CD4-positive, alpha-beta T cell treated with Interleukin-15 for 1 hour (primary cell): ENCODE results near the gene EPOP.
"Not testable (repeated sequence)": the region's sequence is repeated elsewhere in the genome, so short reads cannot be mapped to it uniquely, and the experiment has no call there.

Source experiments
- DNase-seq: peaks from one replicate; pipeline ENCODE4 v3.0.0-alpha.2; 2020

The EPOP gene

DNA sequence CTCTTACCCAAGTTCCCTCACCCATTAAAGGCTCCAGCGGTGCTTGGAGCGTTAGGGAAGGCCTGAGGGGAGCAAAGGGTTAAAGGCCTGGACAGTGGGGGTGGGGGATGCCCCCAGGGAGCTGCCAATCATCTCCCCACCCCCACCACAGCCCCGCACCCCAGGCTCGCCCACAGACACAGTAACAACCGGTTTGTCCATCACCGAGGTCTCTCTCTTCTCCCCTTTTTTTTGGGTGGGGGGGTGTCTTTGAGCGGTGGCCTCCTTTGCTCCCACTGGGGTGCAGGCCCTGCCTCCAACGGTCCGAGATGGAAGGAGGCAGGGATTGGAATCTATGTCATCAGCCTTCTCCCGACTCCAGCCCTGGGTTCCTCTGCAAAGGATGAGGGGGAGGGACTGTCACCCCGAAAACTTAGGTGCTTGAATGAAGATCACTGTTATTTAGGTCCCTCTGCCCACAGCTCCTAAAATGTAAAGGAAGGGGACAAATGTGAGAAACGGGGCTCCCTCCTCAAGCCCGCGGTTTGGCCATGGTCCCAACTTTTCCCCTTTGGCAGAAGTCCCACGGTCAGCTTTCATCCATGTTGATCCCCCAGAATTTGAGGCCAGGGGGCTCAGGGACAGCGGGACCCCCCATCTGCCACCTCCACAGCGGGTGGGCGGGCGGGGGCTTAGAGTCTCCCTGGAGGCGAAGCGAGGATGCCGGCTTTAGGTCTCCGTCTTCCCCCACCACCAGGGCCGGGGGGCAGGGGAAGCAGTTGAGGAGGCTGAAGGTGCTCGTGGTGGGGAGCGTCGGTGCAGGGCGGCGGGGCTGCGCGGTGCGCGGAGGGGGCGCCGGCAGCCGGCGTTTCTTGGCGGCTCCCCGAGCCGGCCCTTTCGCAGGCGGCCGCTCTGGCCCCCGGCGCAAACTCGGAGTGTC lies 1.7 kb downstream of the EPOP start:
- DNase-seq: no peak

GRCh38 chr17:38671939-38672720 lies 2.6 kb downstream of the EPOP start:
- no peak for DNase-seq

DNA sequence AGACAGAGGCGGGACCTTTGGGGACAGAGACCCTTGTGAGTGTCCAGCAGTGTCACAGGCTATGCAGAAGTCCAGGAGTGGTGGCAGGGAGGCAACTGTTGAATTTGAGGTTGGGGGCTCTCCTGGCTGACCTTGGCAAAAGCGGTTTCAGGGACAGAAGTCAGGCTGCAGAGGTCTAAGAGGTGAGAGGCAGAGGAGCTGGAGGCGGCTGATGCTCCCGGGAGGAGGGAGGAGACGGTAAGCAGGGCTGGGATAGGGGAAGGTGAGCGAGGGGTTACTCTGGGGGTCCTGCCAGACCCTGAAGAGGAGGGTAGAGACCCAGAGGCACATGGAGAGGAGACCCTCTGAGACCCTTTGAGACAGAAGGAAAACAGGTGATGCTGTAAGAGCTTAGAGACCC lies 5.2 kb downstream of the EPOP start:
- DNase-seq: no peak

- DNase-seq: no peak
These were observed 7.0 kb downstream of the EPOP start for GRCh38 chr17:38667787-38668122.

DNA sequence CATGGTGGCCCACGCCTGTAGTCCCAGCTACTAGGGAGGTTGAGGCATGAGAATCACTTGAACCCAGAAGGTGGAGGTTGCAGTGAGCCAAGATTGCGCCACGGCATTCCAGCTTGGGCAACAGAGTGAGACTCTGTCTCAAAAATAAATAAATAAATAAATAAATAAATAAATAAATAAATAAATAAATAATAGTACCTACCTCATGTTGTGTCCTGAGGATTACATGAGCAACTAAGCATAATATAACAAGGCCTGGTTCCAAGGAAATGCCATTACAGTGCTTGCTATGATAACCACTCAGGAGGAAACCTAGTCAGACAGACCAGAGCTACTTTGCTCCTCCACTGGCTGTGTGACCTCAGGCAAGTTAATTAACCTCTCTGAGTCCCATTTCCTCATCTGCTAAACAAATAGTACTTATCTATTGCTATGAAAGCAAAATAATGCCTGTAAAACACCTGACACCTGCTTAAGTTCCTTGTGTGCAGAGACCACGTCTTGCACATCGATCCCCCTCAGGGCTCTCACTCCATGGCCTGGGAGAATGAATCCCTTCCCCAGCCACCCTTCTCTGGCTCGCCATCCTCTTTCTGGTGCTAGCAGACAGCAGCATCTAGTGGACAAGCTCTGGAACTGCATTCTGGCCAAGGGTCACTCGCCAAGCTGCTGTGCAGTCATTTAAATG lies 7.5 kb downstream of the EPOP start:
- DNase-seq: peak; percentile 64

DNA sequence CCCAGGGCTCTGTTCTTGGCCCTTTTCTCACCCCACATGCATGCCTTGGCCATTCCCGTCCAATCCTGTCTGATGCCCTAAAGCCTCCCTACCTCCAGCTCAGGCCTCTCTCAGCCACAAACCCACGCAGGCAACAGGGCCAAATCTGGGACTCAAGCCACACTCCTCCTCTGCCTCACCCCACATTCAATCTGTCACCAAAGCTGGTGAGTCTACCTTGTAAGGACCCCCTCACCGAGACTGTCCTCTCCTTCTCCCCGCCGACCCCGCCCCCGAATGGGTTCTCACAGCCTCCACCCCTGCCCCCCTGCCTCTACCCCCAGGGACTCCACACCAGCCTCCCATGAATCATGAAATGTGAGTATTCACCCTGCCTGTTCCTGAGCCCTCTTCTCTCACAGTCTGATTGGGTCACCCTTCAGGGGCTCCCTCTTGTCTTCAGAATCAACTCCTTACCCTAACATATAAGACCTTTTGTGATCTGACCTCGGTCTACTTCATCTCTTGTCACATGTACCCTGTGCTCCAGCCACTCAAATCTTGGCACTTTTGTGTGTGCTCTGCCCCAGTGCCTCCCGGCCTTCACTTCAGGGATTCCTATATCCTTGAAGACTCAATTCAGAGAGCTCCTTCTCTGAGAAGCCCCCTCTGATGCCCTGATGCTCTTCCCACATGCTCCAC lies 10.7 kb downstream of the EPOP start:
- no peak for DNase-seq

DNA sequence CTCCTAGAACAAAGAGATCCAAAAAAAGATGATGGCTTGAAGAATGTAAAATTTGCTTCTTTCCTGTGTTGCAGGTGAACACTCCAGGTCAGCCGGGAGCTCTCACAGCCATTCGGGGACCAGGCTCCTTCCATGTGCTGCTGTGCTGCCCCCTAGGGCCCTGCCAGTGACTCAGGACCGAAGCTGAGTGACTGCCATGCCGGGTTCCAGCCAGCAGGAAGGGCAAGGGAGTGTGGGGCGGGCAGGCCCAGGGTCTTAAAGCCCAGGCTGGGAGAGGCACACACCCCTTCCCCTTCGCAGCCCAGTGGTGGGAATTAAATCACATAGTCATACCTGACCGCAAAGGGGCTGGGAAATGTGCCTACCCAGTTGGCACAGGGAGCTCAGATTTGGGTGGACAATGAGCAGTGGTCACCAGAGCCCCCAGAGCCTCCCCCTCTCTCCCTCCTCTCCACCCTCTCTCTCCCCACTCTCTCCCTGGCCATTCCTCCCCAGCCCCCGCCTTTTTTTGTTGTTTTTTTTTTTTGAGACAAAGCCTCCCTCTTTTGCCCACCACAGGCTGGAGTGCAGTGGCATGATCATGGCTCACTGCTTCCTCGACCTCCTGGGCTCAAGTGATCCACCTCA lies 11.5 kb downstream of the EPOP start:
- DNase-seq: no peak

DNA sequence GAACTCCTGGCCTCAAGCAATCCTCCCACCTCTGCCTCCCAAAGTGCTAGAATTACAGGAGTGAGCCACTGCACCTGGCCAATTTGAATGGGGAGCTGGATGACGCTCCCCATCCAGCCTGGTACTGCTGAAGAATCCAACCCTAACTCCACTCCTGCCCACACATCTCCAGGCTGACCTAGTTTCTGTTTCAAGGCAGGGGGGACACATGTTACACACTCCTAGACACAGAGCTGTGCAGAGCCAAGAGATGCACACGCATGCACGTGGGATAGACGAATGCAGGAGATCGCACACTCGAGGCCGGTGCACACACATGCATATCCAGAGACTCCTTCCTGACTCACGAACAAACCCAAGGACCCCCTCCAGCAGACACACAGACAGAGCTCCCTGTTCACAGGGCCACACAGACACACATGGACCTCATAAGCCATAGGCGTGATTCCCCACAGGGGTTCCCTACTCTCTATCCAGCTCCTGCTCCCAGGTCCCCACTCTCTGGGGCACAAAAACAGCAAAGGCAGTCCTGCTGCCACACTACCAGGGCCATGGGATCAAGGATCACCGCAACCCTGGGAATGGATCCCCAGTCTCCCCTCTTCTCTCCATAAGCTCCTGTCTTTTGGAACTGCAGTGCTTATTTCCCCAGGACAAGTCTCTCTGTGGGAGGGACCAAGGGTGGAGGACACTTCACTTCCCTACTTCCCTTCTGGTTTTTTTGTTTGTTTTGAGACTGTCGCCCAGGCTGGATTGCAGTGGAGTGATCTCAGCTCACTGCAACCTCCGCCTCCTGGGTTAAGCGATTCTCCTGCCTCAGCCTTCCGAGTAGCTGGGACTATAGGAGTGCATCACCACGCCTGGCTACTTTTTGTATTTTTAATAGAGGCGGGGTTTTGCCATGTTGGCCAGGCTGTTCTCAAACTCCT lies 14.4 kb downstream of the EPOP start:
- DNase-seq: no peak

- DNase-seq: no peak
These were observed 15.3 kb downstream of the EPOP start for GRCh38 chr17:38659415-38659814.

GRCh38 chr17:38658741-38659345 lies 15.9 kb downstream of the EPOP start:
- DNase-seq: no peak

- DNase-seq: no peak
These were observed 16.7 kb downstream of the EPOP start for GRCh38 chr17:38657824-38658740.

- DNase-seq: no peak
These were observed 17.6 kb downstream of the EPOP start for GRCh38 chr17:38656959-38657823.

- DNase-seq: no peak
These were observed 20.1 kb downstream of the EPOP start for GRCh38 chr17:38654411-38655398.

GRCh38 chr17:38653679-38654078 lies 21.1 kb downstream of the EPOP start:
- DNase-seq: no peak

- DNase-seq: no peak
These were observed 21.5 kb downstream of the EPOP start for GRCh38 chr17:38653230-38653629.

DNA sequence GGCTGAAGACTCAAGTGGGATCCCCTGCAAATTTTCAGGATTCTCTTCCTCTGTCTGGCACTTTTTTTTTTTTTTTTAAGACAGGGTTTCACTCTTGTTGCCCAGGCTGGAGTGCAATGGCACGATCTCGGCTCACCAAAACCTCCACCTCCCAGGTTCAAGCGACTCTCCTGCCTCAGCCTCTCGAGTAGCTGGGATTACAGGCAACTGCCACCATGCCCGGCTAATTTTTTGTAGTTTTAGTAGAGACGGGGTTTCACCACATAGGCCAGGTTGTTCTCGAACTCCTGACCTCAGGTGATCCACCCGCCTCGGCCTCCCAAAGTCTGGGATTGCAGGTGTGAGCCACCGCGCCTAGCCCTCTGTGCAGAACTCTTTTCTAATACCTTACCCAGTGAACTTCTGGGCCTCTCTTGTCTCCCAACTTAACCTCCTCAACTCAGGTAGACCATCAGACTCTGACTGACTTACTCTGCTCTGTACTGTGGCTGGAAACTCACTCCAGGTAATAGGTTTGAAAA lies 24.0 kb downstream of the EPOP start:
- not testable (repeated sequence) for DNase-seq

DNA sequence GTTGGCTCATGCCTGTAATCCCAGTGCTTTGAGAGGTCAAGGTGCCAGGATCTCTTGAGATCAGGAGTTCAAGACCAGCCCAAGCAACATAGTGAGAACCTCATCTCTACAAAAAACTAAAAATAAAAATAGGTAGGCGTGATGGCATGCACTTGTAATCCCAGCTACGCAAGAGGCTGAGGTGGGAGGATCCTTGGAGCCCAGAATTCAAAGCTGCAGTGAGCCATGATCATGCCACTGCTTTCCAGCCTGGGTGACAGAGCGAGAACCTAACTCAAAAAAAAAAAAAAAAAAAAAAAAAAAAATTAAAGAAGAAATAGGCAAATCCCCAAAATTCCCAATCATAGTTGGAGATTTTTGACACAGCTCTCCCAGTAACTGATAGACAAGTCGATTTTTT lies 36.8 kb downstream of the EPOP start:
- no peak for DNase-seq
